Measurements from ENCODE around the gene PPP3CB.

The PPP3CB gene

GRCh38 chr10:73460897-73461296 is 34.9 kb downstream of the PPP3CB start:
- H3K4me3 ChIP-seq (ENCODE audit: low read depth, low read length): no peak overlapping the region
- H3K36me3 ChIP-seq (replicated peaks): peaks cover 14% of the 10 kb centered on the region
- no peak for TF ChIP-seq CTCF (IDR thresholded peaks at IDR 0.05; ENCODE audit: low read depth, low read length, missing control alignments)

GRCh38 chr10:73459683-73460314 is 36.0 kb downstream of the PPP3CB start:
- DNase-seq: no peak
- H3K27ac ChIP-seq: no peak overlapping the region
- no peaks in the 10 kb centered on the region for H3K27me3 ChIP-seq (replicated peaks)
- in situ Hi-C loops (cut with HindIII; ENCODE audit: low pct_ligation_motif_present, low sequenced_read_pairs): no loop called here
- no peak overlapping the region for H3K4me3 ChIP-seq (ENCODE audit: low read depth, low read length)
- H3K36me3 ChIP-seq (replicated peaks): peaks cover 11% of the 10 kb centered on the region
- no peak for TF ChIP-seq CTCF (IDR thresholded peaks at IDR 0.05; ENCODE audit: low read depth, low read length, missing control alignments)

More at GRCh38 chr10:73460897-73461296, 34.9 kb downstream of the PPP3CB start:
- Histone ChIP-seq H3K27ac (no peak overlapping the region), H3K27me3 (replicated peaks) (no peaks in the 10 kb centered on the region)
- DNase-seq: no peak
- in situ Hi-C loops (cut with HindIII; ENCODE audit: low pct_ligation_motif_present, low sequenced_read_pairs): no loop called here

GRCh38 chr10:73456187-73456890 is 39.5 kb downstream of the PPP3CB start:
- in situ Hi-C loops (cut with HindIII; ENCODE audit: low pct_ligation_motif_present, low sequenced_read_pairs): no loop called here

GRCh38 chr10:73449113-73449512 is 46.7 kb downstream of the PPP3CB start:
- no peak overlapping the region for H3K27ac ChIP-seq
- no peak for TF ChIP-seq CTCF (IDR thresholded peaks at IDR 0.05; ENCODE audit: low read depth, low read length, missing control alignments)
- H3K27me3 ChIP-seq (replicated peaks): no peaks in the 10 kb centered on the region
- H3K36me3 ChIP-seq (replicated peaks): peaks cover 4% of the 10 kb centered on the region
- no peak overlapping the region for H3K4me3 ChIP-seq (ENCODE audit: low read depth, low read length)
- no peak for DNase-seq
- in situ Hi-C loops (cut with HindIII; ENCODE audit: low pct_ligation_motif_present, low sequenced_read_pairs): no loop called here

More at GRCh38 chr10:73456187-73456890, 39.5 kb downstream of the PPP3CB start:
- no peak for DNase-seq
- Histone ChIP-seq H3K36me3 (replicated peaks) (peaks cover 4% of the 10 kb centered on the region), H3K27me3 (replicated peaks) (no peaks in the 10 kb centered on the region), H3K27ac (no peak overlapping the region), H3K4me3 (ENCODE audit: low read depth, low read length) (no peak overlapping the region)
- TF ChIP-seq CTCF (IDR thresholded peaks at IDR 0.05; ENCODE audit: low read depth, low read length, missing control alignments): no peak

GRCh38 chr10:73448384-73448783 is 47.4 kb downstream of the PPP3CB start:
- no peaks in the 10 kb centered on the region for H3K27me3 ChIP-seq (replicated peaks)
- DNase-seq: no peak
- H3K27ac ChIP-seq: no peak overlapping the region
- no peak for TF ChIP-seq CTCF (IDR thresholded peaks at IDR 0.05; ENCODE audit: low read depth, low read length, missing control alignments)
- in situ Hi-C loops (cut with HindIII; ENCODE audit: low pct_ligation_motif_present, low sequenced_read_pairs): no loop called here
- peaks cover 7% of the 10 kb centered on the region for H3K36me3 ChIP-seq (replicated peaks)
- H3K4me3 ChIP-seq (ENCODE audit: low read depth, low read length): no peak overlapping the region

Measured in brain microvascular endothelial cell (primary cell).